K562 (cell line): ENCODE data around the gene WDR47. TPM values are rescaled to one million over a fixed set of nuclear protein-coding genes. Genes with fewer than 3 reads are reported as not detected.
A peak's percentile ranks its signal among the peaks of the same experiment; 100 is the strongest.

Experiments used
- FOXJ3 ChIP-seq: sonication (generic); formaldehyde crosslinking; IDR thresholded peaks from 2 replicates; pipeline ENCODE4 v1.4.0; 2020; ENCODE audit warnings: mild to moderate bottlenecking, missing genetic modification reagents
- KAT7 ChIP-seq: sonication (generic); formaldehyde crosslinking; IDR thresholded peaks from 2 replicates; pipeline ENCODE4 v1.8.0; 2022; ENCODE audit warnings: missing genetic modification reagents, mild to moderate bottlenecking, borderline replicate concordance
- MBD2 ChIP-seq: sonication (generic); IDR thresholded peaks from 2 replicates; pipeline ENCODE4 v1.6.1; 2016; ENCODE audit warnings: low read depth, borderline replicate concordance
- PHF21A ChIP-seq: fragments of 450-650 bp; IDR thresholded peaks from 2 replicates; pipeline ENCODE4 v1.6.1; 2017; ENCODE audit warnings: low read depth, borderline replicate concordance
- RAD21 ChIP-seq, 2 experiments: fragments of 250-450 bp in 1 of 2; fragments of 450-650 bp in 1 of 2; sonication (Bioruptor Pico) in 1 of 2; formaldehyde crosslinking in 1 of 2; IDR thresholded peaks in 1 of 2; conservative IDR thresholded peaks in 1 of 2; 2 replicates each; pipeline versions ENCODE4 v1.4.0 to v1.8.0; 2020 to 2022; ENCODE audit warnings: mild to moderate bottlenecking in 2 of 2, moderate library complexity in 1 of 2
- RBM25 ChIP-seq: fragments of 200-400 bp; formaldehyde crosslinking; IDR thresholded peaks from 2 replicates; pipeline ENCODE4 v1.6.1; 2018; ENCODE audit warnings: low read length, low read depth, moderate library complexity; ENCODE audit not compliant: severe bottlenecking
- ZBTB1 ChIP-seq: sonication (generic); formaldehyde crosslinking; IDR thresholded peaks from 2 replicates; pipeline ENCODE4 v1.8.1; 2023; ENCODE audit warnings: missing genetic modification reagents, low read depth, mild to moderate bottlenecking, borderline replicate concordance
- ZNF316 ChIP-seq: fragments of 450-650 bp; IDR thresholded peaks from 2 replicates; pipeline ENCODE4 v1.6.1; 2016
- ZNF41 ChIP-seq: fragments of 250-450 bp; sonication (Bioruptor Pico); conservative IDR thresholded peaks from 2 replicates; pipeline ENCODE4 v1.4.0; 2020; ENCODE audit warnings: mild to moderate bottlenecking
- ZNF695 ChIP-seq: fragments of 450-650 bp; formaldehyde crosslinking; IDR thresholded peaks from 2 replicates; pipeline ENCODE4 v1.4.0; 2020; ENCODE audit warnings: mild to moderate bottlenecking, moderate library complexity
- polyA plus RNA-seq, 8 experiments: library from polyadenylated mRNA; depleted of rRNA in 4 of 8; stranded (reverse) in 5 of 8; unstranded in 3 of 8; fragments of >200 nt; fragmentation: Nextera tagmentation in 2 of 8; fragmentation: Illumina TruSeq in 1 of 8; extraction: Ambion mirVana in 2 of 8; extraction: Trizol in 1 of 8; gene quantifications; 2 replicates each; pipeline versions ENCODE4 v1.2.1 to v1.2.3, GENCODE V29; 2011 to 2014; ENCODE audit warnings: inconsistent platforms in 1 of 8, missing spikeins in 1 of 8
- total RNA-seq, 7 experiments: library from RNA; depleted of rRNA in 6 of 7; stranded (reverse); fragments of >200 nt in 6 of 7; fragmentation: Illumina TruSeq in 2 of 7; extraction: Trizol in 2 of 7; gene quantifications; 2 replicates each; pipeline versions ENCODE4 v1.2.1 to v1.2.3, GENCODE V29; 2011 to 2021; ENCODE audit warnings: low replicate concordance in 1 of 7
- TF ChIP-seq, protein P1 (sequence below): fragments of 450-650 bp; IDR thresholded peaks from 2 replicates; pipeline ENCODE4 v1.6.1; 2016; ENCODE audit warnings: low read depth
- TF ChIP-seq, protein P2 (sequence below): sonication (generic); formaldehyde crosslinking; IDR thresholded peaks from 2 replicates; pipeline ENCODE4 v1.8.0; 2022; ENCODE audit warnings: mild to moderate bottlenecking, missing genetic modification reagents, borderline replicate concordance
- TF ChIP-seq, protein P3 (sequence below): fragments of 450-650 bp; formaldehyde crosslinking; IDR thresholded peaks from 2 replicates; pipeline ENCODE4 v1.4.0; 2020; ENCODE audit warnings: mild to moderate bottlenecking, moderate library complexity

Gene WDR47
- total and polyA plus RNA-seq, 9 of the 15 experiments (the other 6 are each of a cell fraction or from before 2014, with no cell fraction given): 1.3 to 10.1 (median 4.9) TPM

DNA sequence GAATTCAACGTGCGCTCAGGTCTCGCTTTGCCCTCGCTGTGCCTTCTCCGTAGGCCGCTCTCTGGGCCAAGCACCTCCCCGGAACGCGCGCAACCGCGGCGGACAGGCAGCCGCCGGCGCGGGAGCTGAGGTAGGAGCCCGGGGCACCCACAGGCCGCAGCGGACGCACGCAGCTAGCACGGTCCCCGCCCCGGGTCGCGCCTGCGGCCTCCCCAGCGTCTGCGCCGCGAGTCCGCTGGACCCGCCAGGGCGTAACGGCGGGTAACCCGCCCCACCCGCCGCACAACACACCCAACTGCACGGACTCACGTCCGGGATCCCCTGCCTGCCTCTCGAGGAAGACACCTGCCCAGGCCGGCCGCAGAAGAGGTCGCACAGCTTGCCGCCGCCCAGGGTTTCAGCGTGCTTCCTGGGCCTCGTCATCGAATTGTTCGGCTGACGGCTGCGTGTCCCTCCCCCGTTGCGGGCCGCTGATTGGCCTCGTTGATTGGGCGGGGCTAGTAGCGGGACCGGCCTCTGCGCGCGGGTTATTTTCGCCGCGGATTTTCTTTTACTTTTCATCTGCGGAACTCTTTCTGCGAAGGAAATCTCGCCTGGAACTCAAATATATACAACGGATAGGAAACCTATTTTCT lies 78.7 kb downstream of the WDR47 start, which contains the start of gene CLCC1 (continued):
- TF ChIP-seq, protein P1, sequence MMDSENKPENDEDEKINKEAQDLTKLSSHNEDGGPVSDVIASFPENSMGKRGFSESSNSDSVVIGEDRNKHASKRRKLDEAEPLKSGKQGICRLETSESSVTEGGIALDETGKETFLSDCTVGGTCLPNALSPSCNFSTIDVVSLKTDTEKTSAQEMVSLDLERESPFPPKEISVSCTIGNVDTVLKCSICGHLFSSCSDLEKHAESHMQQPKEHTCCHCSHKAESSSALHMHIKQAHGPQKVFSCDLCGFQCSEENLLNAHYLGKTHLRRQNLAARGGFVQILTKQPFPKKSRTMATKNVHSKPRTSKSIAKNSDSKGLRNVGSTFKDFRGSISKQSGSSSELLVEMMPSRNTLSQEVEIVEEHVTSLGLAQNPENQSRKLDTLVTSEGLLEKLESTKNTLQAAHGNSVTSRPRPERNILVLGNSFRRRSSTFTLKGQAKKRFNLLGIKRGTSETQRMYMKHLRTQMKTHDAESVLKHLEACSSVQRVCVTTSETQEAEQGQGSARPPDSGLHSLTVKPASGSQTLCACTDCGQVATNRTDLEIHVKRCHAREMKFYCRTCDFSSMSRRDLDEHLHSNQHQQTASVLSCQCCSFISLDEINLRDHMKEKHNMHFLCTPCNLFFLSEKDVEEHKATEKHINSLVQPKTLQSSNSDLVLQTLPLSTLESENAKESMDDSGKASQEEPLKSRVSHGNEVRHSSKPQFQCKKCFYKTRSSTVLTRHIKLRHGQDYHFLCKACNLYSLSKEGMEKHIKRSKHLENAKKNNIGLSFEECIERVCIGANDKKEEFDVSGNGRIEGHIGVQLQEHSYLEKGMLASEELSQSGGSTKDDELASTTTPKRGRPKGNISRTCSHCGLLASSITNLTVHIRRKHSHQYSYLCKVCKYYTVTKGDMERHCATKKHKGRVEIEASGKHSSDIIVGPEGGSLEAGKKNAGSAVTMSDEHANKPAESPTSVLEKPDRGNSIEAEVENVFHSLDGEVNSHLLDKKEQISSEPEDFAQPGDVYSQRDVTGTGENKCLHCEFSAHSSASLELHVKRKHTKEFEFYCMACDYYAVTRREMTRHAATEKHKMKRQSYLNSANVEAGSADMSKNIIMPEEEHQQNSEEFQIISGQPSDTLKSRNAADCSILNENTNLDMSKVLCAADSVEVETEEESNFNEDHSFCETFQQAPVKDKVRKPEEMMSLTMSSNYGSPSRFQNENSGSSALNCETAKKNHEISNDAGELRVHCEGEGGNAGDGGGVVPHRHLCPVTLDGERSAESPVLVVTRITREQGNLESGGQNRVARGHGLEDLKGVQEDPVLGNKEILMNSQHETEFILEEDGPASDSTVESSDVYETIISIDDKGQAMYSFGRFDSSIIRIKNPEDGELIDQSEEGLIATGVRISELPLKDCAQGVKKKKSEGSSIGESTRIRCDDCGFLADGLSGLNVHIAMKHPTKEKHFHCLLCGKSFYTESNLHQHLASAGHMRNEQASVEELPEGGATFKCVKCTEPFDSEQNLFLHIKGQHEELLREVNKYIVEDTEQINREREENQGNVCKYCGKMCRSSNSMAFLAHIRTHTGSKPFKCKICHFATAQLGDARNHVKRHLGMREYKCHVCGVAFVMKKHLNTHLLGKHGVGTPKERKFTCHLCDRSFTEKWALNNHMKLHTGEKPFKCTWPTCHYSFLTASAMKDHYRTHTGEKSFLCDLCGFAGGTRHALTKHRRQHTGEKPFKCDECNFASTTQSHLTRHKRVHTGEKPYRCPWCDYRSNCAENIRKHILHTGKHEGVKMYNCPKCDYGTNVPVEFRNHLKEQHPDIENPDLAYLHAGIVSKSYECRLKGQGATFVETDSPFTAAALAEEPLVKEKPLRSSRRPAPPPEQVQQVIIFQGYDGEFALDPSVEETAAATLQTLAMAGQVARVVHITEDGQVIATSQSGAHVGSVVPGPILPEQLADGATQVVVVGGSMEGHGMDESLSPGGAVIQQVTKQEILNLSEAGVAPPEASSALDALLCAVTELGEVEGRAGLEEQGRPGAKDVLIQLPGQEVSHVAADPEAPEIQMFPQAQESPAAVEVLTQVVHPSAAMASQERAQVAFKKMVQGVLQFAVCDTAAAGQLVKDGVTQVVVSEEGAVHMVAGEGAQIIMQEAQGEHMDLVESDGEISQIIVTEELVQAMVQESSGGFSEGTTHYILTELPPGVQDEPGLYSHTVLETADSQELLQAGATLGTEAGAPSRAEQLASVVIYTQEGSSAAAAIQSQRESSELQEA: no peak
- TF ChIP-seq ZNF316 (no peak; the same call in 1 of the 2 replicates), PHF21A (0 out of 2 replicates have a peak, but pooled peaks have one; percentile 31), RAD21 (CRISPR knock-in tag; conservative IDR thresholded peaks at IDR 0.05 in 1 of 2, IDR thresholded peaks at IDR 0.05 in 1 of 2) (peak in 1 of 2 experiments; percentile 21; a peak in 1 of 4 replicates), ZNF41 (CRISPR knock-in tag) (no peak), ZBTB1 (CRISPR knock-in tag) (peak; percentile 98), RBM25 (no peak), FOXJ3 (CRISPR knock-in tag) (no peak), KAT7 (CRISPR knock-in tag) (peak; percentile 99), MBD2 (peak; percentile 76; the same call in 1 of the 2 replicates), ZNF695 (no peak)
- TF ChIP-seq, protein P2, sequence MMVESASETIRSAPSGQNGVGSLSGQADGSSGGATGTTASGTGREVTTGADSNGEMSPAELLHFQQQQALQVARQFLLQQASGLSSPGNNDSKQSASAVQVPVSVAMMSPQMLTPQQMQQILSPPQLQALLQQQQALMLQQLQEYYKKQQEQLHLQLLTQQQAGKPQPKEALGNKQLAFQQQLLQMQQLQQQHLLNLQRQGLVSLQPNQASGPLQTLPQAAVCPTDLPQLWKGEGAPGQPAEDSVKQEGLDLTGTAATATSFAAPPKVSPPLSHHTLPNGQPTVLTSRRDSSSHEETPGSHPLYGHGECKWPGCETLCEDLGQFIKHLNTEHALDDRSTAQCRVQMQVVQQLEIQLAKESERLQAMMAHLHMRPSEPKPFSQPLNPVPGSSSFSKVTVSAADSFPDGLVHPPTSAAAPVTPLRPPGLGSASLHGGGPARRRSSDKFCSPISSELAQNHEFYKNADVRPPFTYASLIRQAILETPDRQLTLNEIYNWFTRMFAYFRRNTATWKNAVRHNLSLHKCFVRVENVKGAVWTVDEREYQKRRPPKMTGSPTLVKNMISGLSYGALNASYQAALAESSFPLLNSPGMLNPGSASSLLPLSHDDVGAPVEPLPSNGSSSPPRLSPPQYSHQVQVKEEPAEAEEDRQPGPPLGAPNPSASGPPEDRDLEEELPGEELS (CRISPR knock-in tag): peak; percentile 83; the same call in 1 of the 2 replicates
- TF ChIP-seq, protein P3, sequence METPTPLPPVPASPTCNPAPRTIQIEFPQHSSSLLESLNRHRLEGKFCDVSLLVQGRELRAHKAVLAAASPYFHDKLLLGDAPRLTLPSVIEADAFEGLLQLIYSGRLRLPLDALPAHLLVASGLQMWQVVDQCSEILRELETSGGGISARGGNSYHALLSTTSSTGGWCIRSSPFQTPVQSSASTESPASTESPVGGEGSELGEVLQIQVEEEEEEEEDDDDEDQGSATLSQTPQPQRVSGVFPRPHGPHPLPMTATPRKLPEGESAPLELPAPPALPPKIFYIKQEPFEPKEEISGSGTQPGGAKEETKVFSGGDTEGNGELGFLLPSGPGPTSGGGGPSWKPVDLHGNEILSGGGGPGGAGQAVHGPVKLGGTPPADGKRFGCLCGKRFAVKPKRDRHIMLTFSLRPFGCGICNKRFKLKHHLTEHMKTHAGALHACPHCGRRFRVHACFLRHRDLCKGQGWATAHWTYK (CRISPR knock-in tag): peak; percentile 82
